ENCODE results near the gene ARHGAP23. TPM values are rescaled to one million over a fixed set of nuclear protein-coding genes. Genes with fewer than 3 reads are reported as not detected.

Gene ARHGAP23
- polyA plus RNA-seq, 1 donor from 2014 or later: 1.6 TPM

- Histone ChIP-seq H3K36me3 (ENCODE audit: insufficient read depth, low read length) (no peaks in the 10 kb centered on the region), H4K20me1 (ENCODE audit: insufficient read depth) (no peaks in the 10 kb centered on the region), H3K9me2 (ENCODE audit: insufficient read depth, low read length) (no peaks in the 10 kb centered on the region), H3K4me3 (ENCODE audit: low read length) (no peak overlapping the region), H2AFZ (ENCODE audit: low read depth, low read length) (no peak overlapping the region), H3K79me2 (replicated peaks; ENCODE audit: insufficient read depth, low read length) (no peaks in the 10 kb centered on the region), H3F3A (ENCODE audit: insufficient read depth, low read length, poor library complexity, severe bottlenecking) (no peaks in the 10 kb centered on the region), H3K9me3 (ENCODE audit: low read length) (no peaks in the 10 kb centered on the region), H3K27ac (ENCODE audit: low read length) (no peak overlapping the region), H3K4me2 (ENCODE audit: low read length) (no peak overlapping the region), H3K27me3 (ENCODE audit: insufficient read depth, low read depth, low read length) (peaks cover 22% of the 10 kb centered on the region), H3K9ac (ENCODE audit: low read length) (no peak overlapping the region)
- no peak for TF ChIP-seq TAF1 (IDR thresholded peaks at IDR 0.05; ENCODE audit: low read depth)
- no peak for TF ChIP-seq MXI1 (conservative IDR thresholded peaks at IDR 0.05; ENCODE audit: poor library complexity, severe bottlenecking)
These were observed 20.0 kb downstream of the ARHGAP23 start for GRCh38 chr17:38448208-38448771.

GRCh38 chr17:38449364-38449763 is 21.1 kb downstream of the ARHGAP23 start:
- no peak overlapping the region for H2AFZ ChIP-seq (ENCODE audit: low read depth, low read length)
- H3K27me3 ChIP-seq (ENCODE audit: insufficient read depth, low read depth, low read length): peaks cover 28% of the 10 kb centered on the region
- H3K79me2 ChIP-seq (replicated peaks; ENCODE audit: insufficient read depth, low read length): no peaks in the 10 kb centered on the region
- H3F3A ChIP-seq (ENCODE audit: insufficient read depth, low read length, poor library complexity, severe bottlenecking): no peaks in the 10 kb centered on the region
- H3K4me3 ChIP-seq (ENCODE audit: low read length): no peak overlapping the region
- no peak for TF ChIP-seq POLR2AphosphoS5 (IDR thresholded peaks at IDR 0.05)
- TF ChIP-seq, protein P1, sequence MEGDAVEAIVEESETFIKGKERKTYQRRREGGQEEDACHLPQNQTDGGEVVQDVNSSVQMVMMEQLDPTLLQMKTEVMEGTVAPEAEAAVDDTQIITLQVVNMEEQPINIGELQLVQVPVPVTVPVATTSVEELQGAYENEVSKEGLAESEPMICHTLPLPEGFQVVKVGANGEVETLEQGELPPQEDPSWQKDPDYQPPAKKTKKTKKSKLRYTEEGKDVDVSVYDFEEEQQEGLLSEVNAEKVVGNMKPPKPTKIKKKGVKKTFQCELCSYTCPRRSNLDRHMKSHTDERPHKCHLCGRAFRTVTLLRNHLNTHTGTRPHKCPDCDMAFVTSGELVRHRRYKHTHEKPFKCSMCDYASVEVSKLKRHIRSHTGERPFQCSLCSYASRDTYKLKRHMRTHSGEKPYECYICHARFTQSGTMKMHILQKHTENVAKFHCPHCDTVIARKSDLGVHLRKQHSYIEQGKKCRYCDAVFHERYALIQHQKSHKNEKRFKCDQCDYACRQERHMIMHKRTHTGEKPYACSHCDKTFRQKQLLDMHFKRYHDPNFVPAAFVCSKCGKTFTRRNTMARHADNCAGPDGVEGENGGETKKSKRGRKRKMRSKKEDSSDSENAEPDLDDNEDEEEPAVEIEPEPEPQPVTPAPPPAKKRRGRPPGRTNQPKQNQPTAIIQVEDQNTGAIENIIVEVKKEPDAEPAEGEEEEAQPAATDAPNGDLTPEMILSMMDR (IDR thresholded peaks at IDR 0.05; ENCODE audit: poor library complexity, severe bottlenecking): no peak
- TF ChIP-seq TAF1 (IDR thresholded peaks at IDR 0.05; ENCODE audit: low read depth): no peak
- no peak for TF ChIP-seq RAD21 (conservative IDR thresholded peaks at IDR 0.05)
- TF ChIP-seq SMC3 (conservative IDR thresholded peaks at IDR 0.05; ENCODE audit: poor library complexity): no peak
- no peak for TF ChIP-seq EP300 (conservative IDR thresholded peaks at IDR 0.05; ENCODE audit: poor library complexity, severe bottlenecking)
- TF ChIP-seq, protein P2, sequence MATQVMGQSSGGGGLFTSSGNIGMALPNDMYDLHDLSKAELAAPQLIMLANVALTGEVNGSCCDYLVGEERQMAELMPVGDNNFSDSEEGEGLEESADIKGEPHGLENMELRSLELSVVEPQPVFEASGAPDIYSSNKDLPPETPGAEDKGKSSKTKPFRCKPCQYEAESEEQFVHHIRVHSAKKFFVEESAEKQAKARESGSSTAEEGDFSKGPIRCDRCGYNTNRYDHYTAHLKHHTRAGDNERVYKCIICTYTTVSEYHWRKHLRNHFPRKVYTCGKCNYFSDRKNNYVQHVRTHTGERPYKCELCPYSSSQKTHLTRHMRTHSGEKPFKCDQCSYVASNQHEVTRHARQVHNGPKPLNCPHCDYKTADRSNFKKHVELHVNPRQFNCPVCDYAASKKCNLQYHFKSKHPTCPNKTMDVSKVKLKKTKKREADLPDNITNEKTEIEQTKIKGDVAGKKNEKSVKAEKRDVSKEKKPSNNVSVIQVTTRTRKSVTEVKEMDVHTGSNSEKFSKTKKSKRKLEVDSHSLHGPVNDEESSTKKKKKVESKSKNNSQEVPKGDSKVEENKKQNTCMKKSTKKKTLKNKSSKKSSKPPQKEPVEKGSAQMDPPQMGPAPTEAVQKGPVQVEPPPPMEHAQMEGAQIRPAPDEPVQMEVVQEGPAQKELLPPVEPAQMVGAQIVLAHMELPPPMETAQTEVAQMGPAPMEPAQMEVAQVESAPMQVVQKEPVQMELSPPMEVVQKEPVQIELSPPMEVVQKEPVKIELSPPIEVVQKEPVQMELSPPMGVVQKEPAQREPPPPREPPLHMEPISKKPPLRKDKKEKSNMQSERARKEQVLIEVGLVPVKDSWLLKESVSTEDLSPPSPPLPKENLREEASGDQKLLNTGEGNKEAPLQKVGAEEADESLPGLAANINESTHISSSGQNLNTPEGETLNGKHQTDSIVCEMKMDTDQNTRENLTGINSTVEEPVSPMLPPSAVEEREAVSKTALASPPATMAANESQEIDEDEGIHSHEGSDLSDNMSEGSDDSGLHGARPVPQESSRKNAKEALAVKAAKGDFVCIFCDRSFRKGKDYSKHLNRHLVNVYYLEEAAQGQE (IDR thresholded peaks at IDR 0.05; ENCODE audit: borderline replicate concordance): no peak
- no peak for TF ChIP-seq EZH2 (IDR thresholded peaks at IDR 0.05; ENCODE audit: borderline replicate concordance, insufficient read depth, low read length, poor library complexity, severe bottlenecking)
- no peak for TF ChIP-seq MXI1 (conservative IDR thresholded peaks at IDR 0.05; ENCODE audit: poor library complexity, severe bottlenecking)
- H3K36me3 ChIP-seq (ENCODE audit: insufficient read depth, low read length): no peaks in the 10 kb centered on the region
- no peak overlapping the region for H3K9ac ChIP-seq (ENCODE audit: low read length)
- no peaks in the 10 kb centered on the region for H4K20me1 ChIP-seq (ENCODE audit: insufficient read depth)
- H3K27ac ChIP-seq (ENCODE audit: low read length): no peak overlapping the region
- H3K9me3 ChIP-seq (ENCODE audit: low read length): no peaks in the 10 kb centered on the region
- no peaks in the 10 kb centered on the region for H3K9me2 ChIP-seq (ENCODE audit: insufficient read depth, low read length)
- H3K4me2 ChIP-seq (ENCODE audit: low read length): no peak overlapping the region

Data from neural cell (in vitro differentiated cells).